H7 (cell line): ENCODE measurements around the gene ADAM29. TPM values are rescaled to one million over a fixed set of nuclear protein-coding genes. Genes with fewer than 3 reads are reported as not detected.
"Not testable (repeated sequence)": the region's sequence is repeated elsewhere in the genome, so short reads cannot be mapped to it uniquely, and the experiment has no call there.

Experiments used
- DNase-seq: peaks from one replicate; pipeline ENCODE4 v3.0.0; 2012
- H3K27me3 ChIP-seq: 2 replicates; pipeline ENCODE4 v1.6.0; 2011; ENCODE audit warnings: mild to moderate bottlenecking, low read length; ENCODE audit not compliant: control insufficient read depth, insufficient read depth
- H3K36me3 ChIP-seq: replicated peaks from 2 replicates; pipeline ENCODE4 v1.5.1; 2011; ENCODE audit warnings: low read length; ENCODE audit not compliant: control insufficient read depth, insufficient read depth
- H3K4me3 ChIP-seq: 2 replicates; pipeline ENCODE4 v1.5.1; 2011; ENCODE audit warnings: low read depth, mild to moderate bottlenecking, control low read depth, low read length, moderate library complexity; ENCODE audit not compliant: insufficient read depth
- total RNA-seq: library from RNA; depleted of rRNA; stranded (reverse); fragments of >200 nt; shearing (Covaris generic); gene quantifications from 2 replicates; pipeline ENCODE4 v1.2.3, GENCODE V29; 2014; rRNA removed

Gene ADAM29
- total RNA-seq, 1 experiment from 2014 or later, result not detected

GRCh38 chr4:174999407-174999806 is 81.2 kb downstream of the ADAM29 start:
- DNase-seq, result no peak
- Histone ChIP-seq H3K36me3 (no peaks in the 10 kb centered on the region), H3K4me3 (no peak overlapping the region), H3K27me3 (no peaks in the 10 kb centered on the region)

GRCh38 chr4:175017751-175018150 is 99.6 kb downstream of the ADAM29 start:
- Histone ChIP-seq H3K27me3 (no peaks in the 10 kb centered on the region), H3K36me3 (no peaks in the 10 kb centered on the region), H3K4me3 (no peak overlapping the region)
- no peak for DNase-seq

- DNase-seq, H3K27me3 ChIP-seq, H3K4me3 ChIP-seq, H3K36me3 ChIP-seq: not testable (repeated sequence)
Measured at GRCh38 chr4:175019447-175019846, 101.3 kb downstream of the ADAM29 start.

Other genes with a start within 250 kb of the ADAM29 start
- gene GLRA3, start 89.1 kb upstream of the ADAM29 start, total RNA-seq, result 0.04 and 0.28 TPM in 2 replicates